ENCODE data around the gene C1QTNF12.

Gene C1QTNF12

DNA sequence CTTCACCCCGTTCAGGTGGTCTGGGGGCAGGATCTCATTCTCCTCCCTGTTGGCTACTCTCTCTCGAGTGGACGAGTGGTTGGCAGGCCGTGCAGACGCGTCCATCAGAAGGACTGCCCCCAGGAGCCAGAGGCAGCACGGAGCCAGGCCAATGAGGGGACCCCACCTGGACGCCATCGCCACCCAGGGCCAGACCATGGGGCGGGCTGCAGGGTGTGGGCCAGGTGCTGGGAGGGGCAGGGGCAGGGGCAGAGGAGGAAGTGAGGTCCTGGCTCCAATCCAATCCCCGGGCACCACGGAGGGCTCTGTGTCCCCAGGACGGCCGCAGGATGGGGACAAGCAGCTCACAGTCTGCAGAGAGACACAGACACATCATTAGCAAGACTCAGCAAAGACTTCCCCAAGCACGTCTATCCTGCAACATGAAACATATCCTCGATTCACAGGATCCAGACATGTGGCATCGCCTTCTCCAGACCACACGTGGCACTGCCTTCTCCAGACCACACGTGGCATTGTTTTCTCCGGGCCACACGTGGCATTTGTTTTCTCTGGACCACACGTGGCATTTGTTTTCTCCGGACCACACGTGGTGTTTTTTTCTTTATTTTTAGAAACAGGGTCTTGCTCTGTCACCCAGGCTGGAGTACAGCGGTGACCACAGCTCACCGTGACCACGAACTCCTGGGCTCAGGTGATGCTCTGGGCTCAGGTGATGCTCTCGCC is 17.8 kb downstream of the C1QTNF12 start:
- no peak for DNase-seq (ENCODE audit: low read depth, low spot score)

GRCh38 chr1:1228187-1228586 is 18.3 kb downstream of the C1QTNF12 start:
- no peak for DNase-seq (ENCODE audit: low read depth, low spot score)

DNA sequence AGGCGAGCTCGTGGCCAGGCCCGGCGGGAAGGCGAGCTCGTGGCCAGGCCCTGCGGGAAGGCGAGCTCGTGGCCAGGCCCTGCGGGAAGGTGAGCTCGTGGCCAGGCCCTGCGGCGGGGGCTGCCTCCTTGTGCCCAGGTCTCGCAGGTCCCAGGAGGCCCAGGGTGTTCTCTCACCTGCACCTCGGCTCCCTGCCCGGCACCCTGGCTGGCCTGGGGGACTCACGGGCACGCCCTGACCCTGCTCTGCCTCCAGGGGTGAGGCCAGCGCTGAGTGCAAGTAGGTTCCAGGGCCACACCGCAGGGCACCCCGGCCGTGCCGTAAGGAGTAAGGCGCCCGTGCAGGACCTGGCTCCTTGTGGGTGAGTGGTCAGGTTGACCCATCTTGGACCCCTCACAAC is 19.1 kb downstream of the C1QTNF12 start:
- no peak for DNase-seq (ENCODE audit: low read depth, low spot score)

- no peak for DNase-seq (ENCODE audit: low read depth, low spot score)
Measured at GRCh38 chr1:1226566-1227362, 19.8 kb downstream of the C1QTNF12 start.

DNA sequence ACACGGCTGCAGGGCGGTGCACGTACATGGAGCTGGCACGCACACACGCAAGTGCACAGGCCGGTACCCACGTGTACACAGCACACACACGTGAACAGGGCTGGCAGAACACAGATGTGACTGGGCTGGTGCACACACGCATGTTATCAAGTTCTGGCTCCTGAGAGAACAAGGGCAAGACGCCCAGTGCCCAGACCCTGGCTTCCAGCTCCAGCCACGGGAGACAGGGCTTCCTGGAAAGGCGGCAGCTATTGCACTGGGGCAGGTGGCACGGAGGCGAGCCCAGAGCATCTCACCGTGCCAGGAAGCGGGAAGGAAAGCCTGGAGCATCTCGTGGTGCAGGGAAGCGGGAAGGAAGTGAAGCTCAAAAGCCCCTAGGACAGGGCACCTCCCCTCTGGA is 20.6 kb downstream of the C1QTNF12 start:
- DNase-seq (ENCODE audit: low read depth, low spot score) = no peak

- no peak for DNase-seq (ENCODE audit: low read depth, low spot score)
Measured at GRCh38 chr1:1225238-1225845, 21.2 kb downstream of the C1QTNF12 start.

DNA sequence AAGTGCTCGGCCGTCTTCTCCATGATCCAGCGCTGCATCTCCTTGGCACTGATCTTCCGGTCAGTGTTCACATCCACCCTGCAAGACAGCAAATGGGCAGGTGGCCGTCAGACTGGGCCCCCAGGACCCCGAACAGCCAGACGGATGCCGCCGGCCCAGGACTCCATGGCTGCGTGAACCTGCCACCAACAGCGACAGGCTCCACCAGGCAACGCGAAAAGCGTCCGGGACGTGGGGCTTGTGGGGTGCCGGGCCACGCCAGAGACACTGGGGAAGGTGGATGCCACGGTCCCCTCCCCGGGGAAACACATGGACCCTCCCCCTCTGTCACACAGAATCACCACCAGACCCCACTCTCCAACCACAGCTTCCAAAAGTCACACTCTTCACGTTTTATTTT is 22.6 kb downstream of the C1QTNF12 start:
- no peak for DNase-seq (ENCODE audit: low read depth, low spot score)

GRCh38 chr1:1223321-1223720 is 23.2 kb downstream of the C1QTNF12 start:
- no peak for DNase-seq (ENCODE audit: low read depth, low spot score)

DNA sequence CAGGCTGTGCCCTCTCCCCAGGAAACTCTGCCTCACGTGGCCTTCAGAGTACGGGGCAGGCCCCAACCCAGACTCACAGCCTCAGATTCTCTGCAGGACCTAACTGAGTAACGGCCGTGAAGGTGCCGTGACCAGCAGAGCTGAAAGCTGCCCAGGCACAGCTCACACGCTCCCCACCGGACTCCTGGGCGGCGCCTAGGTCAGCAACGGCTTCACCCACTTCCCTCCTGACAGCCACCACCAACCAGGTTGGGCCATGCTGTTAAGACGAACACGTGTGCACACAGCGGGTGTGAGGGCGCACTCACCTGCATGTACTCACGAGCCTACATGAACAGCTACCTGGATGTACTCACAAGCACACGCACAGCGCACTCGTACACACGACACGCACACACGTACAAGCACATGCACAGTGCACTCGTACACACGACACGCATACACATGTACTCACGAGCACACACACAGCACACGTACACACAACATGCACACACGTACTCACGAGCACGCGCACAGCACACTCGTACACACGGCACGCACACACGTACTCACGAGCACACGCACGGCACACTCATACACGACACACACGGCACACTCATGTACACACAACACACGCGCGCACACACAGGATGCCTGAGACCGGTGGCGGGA is 23.8 kb downstream of the C1QTNF12 start:
- DNase-seq (ENCODE audit: low read depth, low spot score) = no peak

GRCh38 chr1:1221887-1222574 is 24.5 kb downstream of the C1QTNF12 start:
- no peak for DNase-seq (ENCODE audit: low read depth, low spot score)

DNA sequence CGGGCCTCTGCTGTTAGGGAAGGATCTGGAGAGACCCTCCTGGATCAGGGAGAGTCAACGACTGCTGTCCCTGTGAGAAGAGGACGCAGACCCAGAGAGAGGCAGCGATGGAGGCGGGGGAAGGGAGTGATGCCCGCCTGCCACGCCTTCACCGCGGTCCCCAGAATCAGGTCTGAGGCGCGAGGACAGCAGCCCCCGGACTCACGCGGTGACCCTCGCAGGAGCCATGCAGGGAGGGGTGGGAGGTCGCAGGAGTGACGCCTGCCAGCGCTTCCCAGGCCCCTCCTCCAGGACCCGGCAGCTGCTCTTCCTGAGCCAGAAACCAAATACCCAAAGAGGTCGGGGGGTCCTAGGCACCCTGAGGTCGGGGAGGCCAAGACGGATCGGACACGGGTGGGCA is 26.3 kb downstream of the C1QTNF12 start:
- DNase-seq (ENCODE audit: low read depth, low spot score) = no peak

DNA sequence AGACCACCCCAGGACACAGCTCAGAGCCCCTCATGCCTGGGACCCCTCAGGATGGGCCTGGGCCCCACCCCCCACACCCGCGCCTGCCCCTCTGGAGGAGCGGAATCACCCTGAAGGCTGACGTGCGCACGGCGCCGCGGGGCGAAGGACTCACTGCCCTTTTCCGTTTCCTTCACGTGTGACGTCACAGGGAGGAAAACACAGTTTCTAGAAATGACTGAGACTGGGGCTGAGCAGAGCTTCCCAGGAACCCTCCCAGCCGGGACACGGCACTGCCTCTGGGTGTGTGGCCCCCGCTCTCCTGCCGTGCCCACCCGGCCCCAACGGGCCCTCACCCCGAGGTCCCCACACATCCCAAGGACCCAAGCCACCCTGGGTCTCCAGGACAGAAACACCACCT is 27.2 kb downstream of the C1QTNF12 start:
- no peak for DNase-seq (ENCODE audit: low read depth, low spot score)

DNA sequence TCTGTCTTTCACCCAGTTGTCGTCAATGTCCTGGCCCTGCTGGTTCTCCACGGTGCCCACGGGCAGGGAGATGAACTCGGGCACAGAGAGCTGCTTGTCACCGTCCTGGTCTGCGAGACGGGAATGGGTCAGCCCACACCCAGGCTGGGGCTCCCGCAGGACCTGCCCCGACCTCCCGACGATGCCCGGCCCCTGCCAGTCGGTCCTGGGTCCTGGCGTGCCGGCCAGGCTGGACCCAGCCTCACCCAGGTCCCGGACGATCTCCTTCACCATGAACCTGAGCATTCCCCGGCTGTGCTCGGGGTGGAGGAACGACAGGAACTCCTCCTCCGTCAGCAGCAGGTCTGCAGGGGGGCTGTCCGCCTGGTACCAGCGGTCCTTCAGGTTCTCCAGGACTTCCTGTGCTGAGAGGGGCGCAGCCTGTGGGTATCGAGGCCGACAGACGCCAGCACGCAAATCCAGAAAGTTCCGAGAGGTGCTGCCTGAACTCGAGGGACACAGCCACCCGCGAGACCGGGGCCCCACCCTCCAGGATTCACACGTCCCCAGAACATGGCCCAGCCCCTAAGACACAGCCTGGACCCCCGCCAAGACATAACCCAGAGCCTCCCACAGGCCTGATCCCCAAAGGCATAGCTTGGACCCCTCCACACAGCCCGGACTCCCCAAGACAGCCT is 27.9 kb downstream of the C1QTNF12 start:
- no peak for DNase-seq (ENCODE audit: low read depth, low spot score)

DNA sequence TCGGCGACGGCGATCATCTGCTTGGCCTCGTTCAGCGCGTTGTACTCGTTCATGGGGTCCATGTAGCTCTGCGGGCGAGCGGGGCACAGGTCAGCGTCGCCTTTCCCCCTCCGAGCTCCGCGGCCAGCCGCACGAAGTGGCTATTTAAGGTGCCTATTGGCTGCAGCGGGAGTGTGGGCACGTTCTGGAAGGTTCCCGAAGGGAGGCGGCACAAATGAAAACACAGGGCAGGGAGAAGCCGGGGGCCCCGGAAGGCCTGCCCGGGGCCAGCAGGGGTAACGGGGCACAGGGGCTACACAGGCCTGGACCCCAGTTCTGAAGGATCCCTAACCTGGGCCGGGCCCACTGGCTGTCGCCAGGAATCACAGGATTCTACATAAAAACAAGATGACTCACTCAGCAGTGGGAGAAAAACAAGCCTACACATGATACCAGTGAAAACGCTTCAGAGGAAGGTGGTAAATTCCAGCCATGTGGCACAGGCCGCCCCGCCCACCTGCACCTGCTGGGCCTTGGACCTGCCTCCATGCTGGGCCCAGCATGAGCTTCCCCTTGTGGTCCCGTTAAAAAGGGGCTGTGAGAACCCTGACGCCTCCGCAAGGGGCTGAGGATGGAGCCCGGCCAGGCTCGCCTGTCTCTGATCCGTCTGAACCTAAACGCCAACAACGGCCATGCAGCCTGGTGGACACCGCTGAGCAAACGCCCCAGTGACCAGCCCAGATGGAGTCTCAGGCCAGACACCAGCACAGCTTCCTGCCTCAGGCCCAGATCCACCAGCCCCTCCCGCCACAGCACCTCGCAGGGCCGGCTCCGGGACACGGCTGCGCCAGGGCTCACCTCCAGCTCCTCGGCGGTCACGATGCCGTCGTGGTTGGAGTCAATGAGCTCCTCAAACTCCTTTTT is 28.6 kb downstream of the C1QTNF12 start:
- DNase-seq (ENCODE audit: low read depth, low spot score) = no peak

- DNase-seq (ENCODE audit: low read depth, low spot score) = no peak
Measured at GRCh38 chr1:1216770-1217620, 29.5 kb downstream of the C1QTNF12 start.

DNA sequence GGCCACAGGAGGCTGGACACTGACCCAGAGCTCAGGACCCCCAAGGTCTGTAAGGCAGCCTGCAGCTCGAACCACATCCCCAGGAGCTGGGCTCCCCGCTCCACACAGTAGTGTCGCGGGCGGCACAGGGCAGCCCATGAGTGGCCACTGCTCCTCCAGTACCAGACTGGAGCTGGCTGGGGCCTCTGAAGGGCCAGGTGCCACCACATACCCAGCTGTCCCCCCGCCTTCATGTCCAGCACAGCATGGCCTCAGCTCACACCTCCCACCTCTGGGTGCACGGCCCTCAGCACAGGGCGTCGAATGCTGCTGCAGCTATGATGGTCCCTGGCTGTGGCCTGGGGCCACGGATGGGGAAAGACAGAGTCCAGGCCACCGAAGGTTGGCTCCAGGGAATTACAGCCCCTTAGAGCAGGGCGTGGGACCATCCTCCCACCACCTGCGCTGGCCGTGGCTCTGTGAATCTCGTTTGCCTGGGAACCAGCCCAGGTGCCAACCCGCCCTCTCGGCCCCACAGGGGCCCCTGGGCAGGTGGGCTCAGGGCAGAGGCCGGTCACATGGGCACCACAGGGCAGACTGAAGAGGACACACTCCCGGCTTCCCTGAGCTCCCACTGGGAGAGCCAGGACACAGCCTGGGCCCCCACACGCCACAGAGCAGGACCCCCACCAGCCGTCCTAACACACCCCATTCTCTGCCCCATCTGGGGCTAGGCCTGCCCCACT is 30.5 kb downstream of the C1QTNF12 start:
- no peak for DNase-seq (ENCODE audit: low read depth, low spot score)

DNA sequence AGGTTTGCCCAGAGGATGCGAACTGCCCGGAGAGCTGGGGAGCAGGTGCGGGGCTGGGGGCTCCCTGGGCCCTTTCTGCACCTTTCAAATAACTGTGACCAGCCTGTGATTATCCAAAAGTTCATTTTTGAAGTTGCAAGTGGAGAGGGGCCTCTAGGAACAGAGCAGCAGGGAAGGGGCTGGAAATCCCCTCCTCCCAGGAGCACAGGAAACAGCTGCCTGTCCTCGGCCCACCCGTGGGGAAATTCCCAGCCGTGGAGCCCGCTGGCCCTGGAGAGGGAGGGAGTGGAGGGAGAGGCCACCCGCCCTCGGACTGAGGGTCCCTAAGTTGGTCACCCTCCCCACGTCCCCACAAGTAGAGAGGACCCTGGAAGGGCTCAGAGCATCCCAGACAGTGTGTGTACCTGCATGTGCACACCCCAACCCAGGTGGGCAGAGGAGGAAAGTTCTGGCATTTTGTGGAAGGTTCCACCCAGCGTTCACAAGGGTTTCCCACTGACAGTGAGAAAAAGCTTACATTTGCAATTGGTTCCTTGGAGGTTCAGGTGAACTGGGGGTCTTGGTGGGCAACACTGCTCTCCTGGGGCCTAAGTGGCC is 31.3 kb downstream of the C1QTNF12 start:
- no peak for DNase-seq (ENCODE audit: low read depth, low spot score)
